GM12891 (cell line): ENCODE data around the gene SLC22A5.

ENCODE experiments used
- POLR2A ChIP-seq: IDR thresholded peaks from 2 replicates; pipeline ENCODE4 v1.6.1; 2011; ENCODE audit warnings: low read depth, low read length, control low read depth
- POLR2AphosphoS5 ChIP-seq: IDR thresholded peaks from 2 replicates; pipeline ENCODE4 v1.6.1; 2011; ENCODE audit warnings: low read depth, low read length, control low read depth
- SPI1 ChIP-seq: IDR thresholded peaks from 2 replicates; pipeline ENCODE4 v1.6.1; 2011; ENCODE audit warnings: low read depth, low read length, control low read depth

DNA sequence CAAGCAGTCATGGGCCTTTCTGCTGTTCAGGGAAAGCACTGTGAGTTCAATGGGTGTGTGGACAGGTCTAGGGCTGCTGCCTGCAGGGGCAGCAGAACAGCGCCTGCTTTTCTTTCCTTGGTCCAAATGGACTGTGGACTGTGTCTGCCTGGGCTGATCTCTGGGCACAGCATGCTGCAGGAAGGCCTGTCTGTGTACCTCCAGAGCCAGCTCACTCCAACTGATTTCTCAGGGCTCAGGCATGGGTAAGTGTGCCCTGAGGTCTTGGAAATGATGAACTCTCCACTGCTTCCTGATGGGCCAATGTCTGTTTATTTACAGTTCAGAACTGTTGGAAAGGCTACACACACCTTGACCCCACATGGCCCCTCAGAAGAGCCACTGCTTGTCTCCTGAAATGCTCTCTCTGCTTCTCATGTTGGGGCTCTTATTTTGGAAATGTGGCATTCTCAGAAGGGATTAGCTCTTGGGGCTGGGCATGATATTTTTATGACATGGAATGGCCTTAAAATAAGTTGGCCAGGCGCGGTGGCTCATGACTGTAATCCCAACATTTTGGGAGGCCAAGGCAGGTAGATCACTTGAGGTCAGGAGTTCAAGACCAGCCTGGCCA lies 48.3 kb upstream of the SLC22A5 start:
- TF ChIP-seq POLR2A: no peak
- TF ChIP-seq SPI1: no peak
- TF ChIP-seq POLR2AphosphoS5: no peak
